NCI-H2081 (cell line): ENCODE data around the gene C9orf78.

ENCODE experiments used
- DNase-seq, 2 experiments: peaks; one replicate each; lab custom pipeline; 2025; lab: John Stamatoyannopoulos, UW

The C9orf78 gene

DNA sequence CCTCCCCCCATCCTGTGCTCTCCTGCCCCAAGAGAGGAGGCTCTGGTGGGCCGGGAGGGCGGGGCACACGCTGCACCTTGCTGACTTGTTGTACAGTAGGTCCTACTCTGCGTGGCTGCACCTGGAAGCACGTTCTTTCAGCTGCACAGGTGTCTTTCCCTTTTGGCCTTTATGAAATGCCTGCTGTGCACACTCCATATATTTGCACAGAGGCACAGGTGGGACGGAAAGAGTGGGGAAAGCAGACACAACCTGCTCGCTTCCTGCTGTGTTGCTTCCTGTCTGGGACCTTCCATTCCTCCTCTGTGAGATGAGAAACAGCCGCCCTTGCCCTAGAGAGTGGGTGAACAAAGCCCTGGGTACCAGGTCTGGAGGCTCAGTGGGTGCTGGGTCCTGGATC is 5.0 kb upstream of the C9orf78 start:
- DNase-seq: peak; percentile 83 to 96

GRCh38 chr9:129839324-129840023 is 4.4 kb upstream of the C9orf78 start:
- DNase-seq: no peak

DNA sequence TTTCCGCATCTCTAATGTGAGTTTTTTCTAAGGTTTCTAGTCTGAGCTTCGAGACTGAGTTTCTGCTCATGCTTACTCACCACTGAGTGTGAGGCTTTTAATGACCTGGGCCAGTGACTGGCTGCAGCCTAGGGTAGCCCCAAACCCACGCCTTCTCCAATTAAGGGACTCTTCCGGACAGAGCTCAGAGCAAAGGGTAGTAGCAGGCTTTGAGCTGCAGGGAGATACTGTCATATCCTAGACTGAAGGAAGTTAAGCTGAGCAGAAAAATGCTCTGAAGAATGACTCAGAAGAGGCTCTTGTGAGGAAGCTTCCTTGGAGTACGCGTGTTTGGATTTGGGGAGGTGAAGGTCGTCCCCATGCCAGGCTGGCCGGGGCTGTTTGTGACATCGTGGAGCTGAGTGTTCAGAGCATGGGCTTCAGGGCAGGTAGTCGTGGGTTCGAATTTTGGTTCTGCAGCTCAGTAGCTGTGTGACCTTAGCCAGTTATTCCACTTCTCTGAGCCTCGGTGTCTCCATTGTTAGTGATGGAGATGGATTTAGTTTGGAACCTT is 3.7 kb upstream of the C9orf78 start:
- DNase-seq: no peak

DNA sequence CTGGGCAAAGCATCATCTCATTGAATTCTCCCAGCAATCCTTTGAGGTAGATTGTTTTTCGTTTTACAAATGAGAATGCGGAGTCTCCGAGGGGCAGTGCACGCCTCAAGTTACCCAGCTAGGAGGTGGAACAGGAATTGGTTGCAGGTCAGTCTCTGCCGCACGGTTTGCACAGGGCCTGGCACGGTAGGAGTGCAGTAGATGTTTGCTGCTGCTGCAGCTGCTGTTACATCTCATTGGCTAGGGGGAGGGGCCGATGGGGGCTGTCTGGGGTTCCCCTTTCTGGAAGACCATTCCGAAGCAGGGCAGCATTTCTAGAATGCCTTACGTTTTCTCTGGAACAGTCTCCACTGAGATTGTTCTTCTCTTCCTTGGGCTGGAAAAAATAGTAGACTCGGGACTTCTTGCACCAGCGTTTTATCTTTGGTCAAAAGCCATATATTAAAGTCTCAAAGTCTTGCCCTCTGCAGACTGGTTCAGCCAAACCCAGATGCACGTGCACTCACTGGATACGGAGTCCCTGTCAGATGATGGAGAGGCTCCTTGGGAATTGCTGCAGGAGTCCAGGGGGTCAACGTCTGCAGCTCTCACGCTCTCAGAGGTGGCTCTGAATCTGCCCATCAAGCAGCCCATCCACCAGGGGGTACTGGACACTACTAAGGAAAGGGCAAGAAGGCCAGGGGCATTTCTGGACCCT is 1.4 kb upstream of the C9orf78 start:
- no peak for DNase-seq

GRCh38 chr9:129835860-129836223 is 767 bp upstream of the C9orf78 start:
- no peak for DNase-seq

GRCh38 chr9:129834489-129835127 is 467 bp downstream of the C9orf78 start:
- DNase-seq: no peak

- no peak for DNase-seq
Measured at GRCh38 chr9:129832982-129833381, 2.1 kb downstream of the C9orf78 start.

GRCh38 chr9:129828969-129829368 is 6.1 kb downstream of the C9orf78 start:
- no peak for DNase-seq

DNA sequence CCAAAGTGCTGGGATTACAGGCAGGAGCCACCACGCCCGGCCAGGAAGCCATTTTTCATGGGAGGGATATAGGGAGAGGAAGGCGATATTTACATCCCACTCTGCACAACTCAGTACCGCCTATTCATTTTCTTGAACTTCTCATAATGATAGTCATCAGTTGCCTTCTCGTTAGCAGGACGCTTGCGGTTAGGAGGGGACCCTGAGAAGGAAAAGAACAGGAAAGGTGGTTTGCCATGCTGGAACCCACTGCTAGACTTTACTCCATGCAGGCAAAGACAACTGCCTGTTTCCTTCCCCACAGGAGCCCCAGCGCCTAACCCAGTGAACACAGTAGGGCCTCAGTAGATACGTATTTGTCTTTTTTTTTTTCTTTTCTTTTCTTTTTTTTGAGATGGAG is 7.0 kb downstream of the C9orf78 start:
- no peak for DNase-seq

- no peak for DNase-seq
Measured at GRCh38 chr9:129826759-129827158, 8.3 kb downstream of the C9orf78 start.

- no peak for DNase-seq
Measured at GRCh38 chr9:129826344-129826743, 8.7 kb downstream of the C9orf78 start.

DNA sequence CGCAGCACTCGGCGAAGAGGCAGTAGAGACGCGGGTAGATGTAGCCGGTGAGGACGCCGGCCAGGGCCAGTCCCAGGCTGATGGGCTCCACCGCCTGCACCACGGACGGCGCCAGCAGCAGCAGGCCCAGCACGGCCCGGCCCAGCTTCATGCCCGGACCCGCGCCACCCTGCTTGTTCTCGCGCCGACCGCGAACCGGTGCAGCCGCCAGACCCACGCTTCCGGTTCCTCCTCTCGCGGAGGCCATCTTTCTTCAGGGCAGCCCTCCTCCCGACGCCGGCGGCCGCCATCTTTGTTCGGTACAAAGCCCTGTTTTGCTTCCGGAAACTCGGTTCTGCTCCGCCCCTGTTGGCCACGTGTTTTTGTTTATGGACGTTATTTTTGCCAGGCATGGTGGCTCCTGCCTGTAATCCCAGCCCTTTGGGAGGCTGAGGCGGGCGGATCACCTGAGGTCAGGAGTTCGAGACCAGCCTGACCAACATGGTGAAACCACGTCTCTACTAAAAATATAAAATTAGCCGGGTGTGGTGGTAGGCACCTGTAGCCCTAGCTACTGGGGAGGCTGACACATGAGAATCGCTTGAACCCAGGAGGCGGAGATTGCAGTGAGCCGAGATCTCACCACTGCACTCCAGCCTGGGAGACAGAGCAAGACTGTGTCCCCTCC is 11.0 kb downstream of the C9orf78 start, which contains the start of gene TOR1A:
Gene TOR1A, minus strand, starts transcription at position 202 of the 667 bp plus-strand sequence. Its CDS starts 51 bp downstream, at position 151.
- peak; percentile 91 to 94 for DNase-seq

DNA sequence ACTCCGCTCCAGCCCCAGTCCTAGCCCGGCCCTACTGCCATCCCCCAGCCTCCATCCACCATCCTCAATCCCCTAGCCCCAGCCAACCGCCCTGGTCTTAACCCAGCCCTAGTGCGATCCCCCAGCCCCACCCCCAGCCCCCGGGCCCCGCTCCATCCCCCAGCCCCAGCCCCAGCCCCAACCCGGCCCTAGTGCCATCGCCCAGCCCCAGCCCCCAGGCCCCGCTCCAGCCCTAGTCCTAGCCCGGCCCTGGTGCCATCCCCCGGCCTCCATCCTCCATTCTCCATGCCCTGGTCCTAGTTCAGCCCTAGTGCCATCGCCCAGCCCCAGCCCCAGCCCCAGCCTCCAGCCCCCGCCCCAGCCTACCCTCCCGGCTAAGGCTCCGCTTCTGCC is 11.5 kb downstream of the C9orf78 start:
- no peak for DNase-seq

GRCh38 chr9:129822898-129823541 is 12.1 kb downstream of the C9orf78 start:
- DNase-seq: peak in 1 of 2 experiments; percentile 25

DNA sequence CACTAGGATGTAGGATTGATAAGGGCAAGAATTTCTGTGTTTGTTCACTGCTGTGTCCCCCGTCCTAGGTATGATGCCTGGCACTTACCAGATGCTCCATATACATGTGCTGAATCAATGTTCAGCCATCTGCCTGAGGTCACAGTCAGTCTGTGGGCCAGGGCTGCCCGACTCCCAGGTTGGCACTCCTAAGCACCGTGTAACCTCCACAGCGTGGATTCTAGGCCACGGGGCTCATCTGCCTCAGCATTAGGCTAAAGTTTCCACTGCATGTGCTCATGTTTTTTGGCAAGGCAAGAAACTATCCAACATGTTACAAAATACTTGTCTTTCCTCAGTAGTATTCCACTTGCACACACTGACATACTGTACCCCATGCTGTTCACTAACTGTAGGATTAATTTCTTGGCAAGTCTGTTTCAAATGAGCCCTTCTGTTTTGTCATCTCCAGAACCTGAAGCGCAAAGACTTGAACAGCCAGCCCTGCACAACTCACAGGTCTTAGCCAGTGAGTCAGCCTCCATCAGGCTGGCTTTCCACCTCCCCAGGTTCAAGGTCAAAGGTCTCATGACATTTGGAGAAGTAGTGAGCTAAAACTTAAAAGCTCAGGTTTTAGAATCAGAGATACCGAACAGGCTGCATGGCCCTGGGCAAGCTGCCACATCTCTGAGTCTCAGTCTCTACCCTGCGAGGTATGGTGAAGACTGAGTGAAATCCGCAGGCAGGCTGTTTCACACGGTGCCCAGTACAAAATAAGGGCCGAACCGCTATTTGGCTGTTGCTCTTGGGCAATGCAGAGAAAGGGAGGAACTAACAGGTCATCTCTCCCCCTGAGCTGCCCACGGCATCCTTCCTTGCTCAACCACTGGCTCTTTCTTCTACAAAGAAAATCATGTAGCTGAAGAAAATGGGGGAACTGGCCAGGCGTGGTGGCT is 18.3 kb downstream of the C9orf78 start:
- DNase-seq: no peak

GRCh38 chr9:129815278-129815677 is 19.8 kb downstream of the C9orf78 start:
- no peak for DNase-seq

- DNase-seq: no peak
Measured at GRCh38 chr9:129814432-129815223, 20.4 kb downstream of the C9orf78 start.

DNA sequence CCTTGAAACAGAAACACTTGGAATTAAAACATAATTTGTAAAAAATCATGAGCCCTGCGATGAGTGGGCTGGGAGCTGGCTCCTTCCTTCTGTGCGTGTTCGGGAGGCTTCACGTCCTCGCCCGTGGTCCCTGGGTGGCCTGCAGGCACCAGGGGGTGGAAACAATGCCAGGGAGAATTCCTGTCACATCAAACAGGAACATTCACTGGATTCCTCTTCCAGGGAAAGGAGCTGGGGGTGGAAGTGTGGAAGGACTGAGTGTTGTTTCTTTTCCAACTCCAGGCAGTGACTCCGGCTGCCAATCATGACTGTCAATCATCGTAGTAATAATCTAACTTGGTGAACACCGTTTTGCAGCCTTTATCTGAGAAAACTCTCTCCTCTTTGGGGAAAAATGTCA is 21.4 kb downstream of the C9orf78 start:
- no peak for DNase-seq

DNA sequence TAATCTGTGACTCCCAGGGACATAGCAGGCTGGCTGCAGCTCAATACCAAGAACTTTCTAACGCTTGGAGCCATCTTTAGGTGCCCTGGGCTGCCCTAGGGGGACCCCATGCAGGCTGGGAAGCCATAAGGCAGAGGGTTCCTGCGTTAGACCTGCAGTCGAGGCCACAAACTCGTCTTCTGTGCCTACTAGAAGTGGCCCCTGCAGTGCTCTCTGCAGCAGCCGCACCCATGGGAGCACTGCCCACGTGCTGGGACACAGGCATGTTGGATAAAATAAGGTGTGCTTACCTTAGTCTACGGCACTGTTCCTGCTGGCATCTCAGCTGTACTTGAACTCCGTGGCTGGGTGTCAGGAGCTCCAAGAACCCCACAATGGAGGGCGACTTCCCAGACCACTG is 22.7 kb downstream of the C9orf78 start:
- no peak for DNase-seq

GRCh38 chr9:129811967-129812363 is 23.1 kb downstream of the C9orf78 start:
- no peak for DNase-seq
